GM12891 (cell line): ENCODE data around the gene PLBD2.

Experiments used
- DNase-seq: peaks from one replicate; pipeline ENCODE4 v3.0.0; 2011; ENCODE audit warnings: low spot score; ENCODE audit not compliant: insufficient read length
- FAIRE-seq: peaks from 2 replicates; lab custom pipeline; 2011; peaks lifted over from hg19 to GRCh38; lab: Jason Lieb, UNC
- PAX5 ChIP-seq: IDR thresholded peaks from 2 replicates; pipeline ENCODE4 v1.6.1; 2011; ENCODE audit warnings: low read length, moderate library complexity, mild to moderate bottlenecking; ENCODE audit not compliant: insufficient read depth, severe bottlenecking
- POLR2A ChIP-seq: IDR thresholded peaks from 2 replicates; pipeline ENCODE4 v1.6.1; 2011; ENCODE audit warnings: low read depth, low read length, control low read depth
- POLR2AphosphoS5 ChIP-seq: IDR thresholded peaks from 2 replicates; pipeline ENCODE4 v1.6.1; 2011; ENCODE audit warnings: low read depth, low read length, control low read depth
- POU2F2 ChIP-seq: IDR thresholded peaks from 2 replicates; pipeline ENCODE4 v1.6.1; 2011; ENCODE audit warnings: low read depth, mild to moderate bottlenecking, control low read depth, low read length, moderate library complexity
- SPI1 ChIP-seq: IDR thresholded peaks from 2 replicates; pipeline ENCODE4 v1.6.1; 2011; ENCODE audit warnings: low read depth, low read length, control low read depth
- TAF1 ChIP-seq: IDR thresholded peaks from 2 replicates; pipeline ENCODE4 v1.6.1; 2011; ENCODE audit warnings: low read depth, low read length, control low read depth

The PLBD2 gene

GRCh38 chr12:113378291-113378690 lies 19.9 kb downstream of the PLBD2 start:
- TF ChIP-seq POU2F2 (no peak), TAF1 (no peak), POLR2AphosphoS5 (no peak), PAX5 (no peak), POLR2A (no peak)
- FAIRE-seq: no peak
- no peak for DNase-seq

DNA sequence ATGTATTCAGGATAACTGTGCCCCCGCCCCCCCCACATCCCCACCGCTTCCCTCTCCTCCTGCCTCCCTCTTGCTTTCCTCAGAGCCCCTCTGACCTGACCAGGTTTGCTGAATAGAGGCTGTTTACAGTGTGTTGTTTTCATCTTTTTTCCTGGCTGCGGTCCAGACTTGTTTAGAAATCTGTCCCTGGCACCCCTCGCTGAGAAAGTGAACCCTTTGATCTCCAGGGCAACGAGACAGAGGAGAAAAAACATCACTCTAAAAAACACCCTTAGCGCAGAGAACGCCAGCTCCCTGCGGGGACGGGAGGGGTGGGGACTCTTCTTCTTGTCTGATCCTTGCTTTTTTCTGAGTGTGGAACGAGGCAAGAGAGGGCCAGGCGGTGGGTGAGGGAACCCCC lies 22.8 kb downstream of the PLBD2 start:
- FAIRE-seq (no peak), DNase-seq (no peak)
- TF ChIP-seq SPI1 (no peak), PAX5 (no peak), TAF1 (no peak), POU2F2 (no peak), POLR2A (no peak), POLR2AphosphoS5 (no peak)

DNA sequence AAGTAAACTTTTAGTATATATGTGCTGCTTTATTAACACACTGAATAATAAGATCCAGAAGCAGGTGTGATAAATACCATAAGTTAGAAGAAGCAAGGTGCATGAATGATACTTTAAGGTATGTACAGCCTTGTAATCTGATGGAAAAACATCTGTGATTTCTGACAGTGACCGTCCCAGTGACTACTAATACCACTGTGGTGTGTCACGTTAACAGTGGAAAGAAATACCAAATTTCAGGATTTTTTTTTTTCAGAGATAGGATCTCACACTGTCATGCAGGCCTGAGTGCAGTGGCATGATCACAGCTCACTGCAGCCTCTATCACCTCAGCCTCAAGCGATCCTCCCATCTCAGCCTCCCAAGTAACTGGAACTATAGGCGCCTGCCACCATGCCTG lies 23.8 kb downstream of the PLBD2 start:
- FAIRE-seq (no peak), DNase-seq (no peak)
- TF ChIP-seq TAF1 (no peak), POU2F2 (no peak), POLR2A (no peak)

DNA sequence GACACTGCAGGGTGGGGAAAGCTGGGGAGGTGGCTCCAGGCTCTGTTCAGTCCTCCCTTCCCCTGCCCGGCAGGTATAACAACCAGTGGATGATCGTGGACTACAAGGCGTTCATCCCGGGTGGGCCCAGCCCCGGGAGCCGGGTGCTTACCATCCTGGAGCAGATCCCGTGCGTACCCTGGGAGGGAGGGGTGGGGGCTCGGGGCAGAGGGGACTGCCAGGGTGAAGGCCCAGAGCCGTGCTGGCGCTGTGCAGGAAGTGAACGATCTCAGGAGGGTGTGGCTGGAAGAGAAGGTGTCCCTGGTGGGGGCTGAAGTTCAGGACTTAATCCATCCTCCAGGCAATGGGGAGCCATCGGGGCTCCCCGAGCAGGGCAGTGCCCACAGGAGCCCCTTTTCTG lies 26.4 kb downstream of the PLBD2 start:
- DNase-seq: no peak
- no peak for TF ChIP-seq POU2F2
- no peak for TF ChIP-seq POLR2AphosphoS5
- TF ChIP-seq TAF1: no peak
- TF ChIP-seq PAX5: no peak
- no peak for TF ChIP-seq POLR2A
- FAIRE-seq: no peak

- TF ChIP-seq POLR2AphosphoS5 (no peak), PAX5 (no peak), SPI1 (no peak), TAF1 (no peak), POU2F2 (no peak), POLR2A (no peak)
- DNase-seq: no peak
- no peak for FAIRE-seq
These were observed 27.0 kb downstream of the PLBD2 start for GRCh38 chr12:113385282-113385882.

DNA sequence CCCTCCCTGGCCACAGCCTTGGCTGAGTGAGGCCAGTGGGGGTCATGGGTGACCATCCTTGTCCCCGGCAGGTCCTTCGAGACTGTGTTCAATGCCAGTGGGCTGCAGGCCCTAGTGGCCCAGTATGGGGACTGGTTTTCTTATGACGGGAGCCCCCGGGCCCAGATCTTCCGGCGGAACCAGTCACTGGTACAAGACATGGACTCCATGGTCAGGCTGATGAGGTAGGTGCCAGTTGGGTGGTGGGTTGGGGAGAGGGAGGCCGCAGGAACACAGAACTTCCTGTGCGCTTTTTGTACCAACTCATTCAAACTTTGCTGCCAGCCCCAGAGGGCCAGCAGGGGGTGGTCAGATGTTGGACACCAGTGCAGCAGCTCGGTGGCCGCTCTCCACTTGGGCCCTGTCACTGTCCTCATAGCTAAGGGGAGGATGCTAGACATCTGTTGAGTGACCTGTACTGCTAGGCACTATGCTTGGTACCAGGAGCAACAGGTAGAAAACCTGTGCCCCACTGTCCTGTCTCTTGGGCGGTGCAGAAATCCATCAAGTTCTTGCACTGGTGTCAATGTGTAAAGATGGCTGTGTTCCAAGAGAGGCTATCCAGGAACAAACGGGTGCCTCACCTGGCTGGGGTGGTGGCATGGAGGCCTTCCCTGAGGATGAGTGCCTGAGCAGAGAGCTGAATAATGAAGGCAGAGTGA lies 28.6 kb downstream of the PLBD2 start:
- no peak for FAIRE-seq
- TF ChIP-seq PAX5 (no peak), POU2F2 (no peak), POLR2A (no peak)
- DNase-seq: no peak

DNA sequence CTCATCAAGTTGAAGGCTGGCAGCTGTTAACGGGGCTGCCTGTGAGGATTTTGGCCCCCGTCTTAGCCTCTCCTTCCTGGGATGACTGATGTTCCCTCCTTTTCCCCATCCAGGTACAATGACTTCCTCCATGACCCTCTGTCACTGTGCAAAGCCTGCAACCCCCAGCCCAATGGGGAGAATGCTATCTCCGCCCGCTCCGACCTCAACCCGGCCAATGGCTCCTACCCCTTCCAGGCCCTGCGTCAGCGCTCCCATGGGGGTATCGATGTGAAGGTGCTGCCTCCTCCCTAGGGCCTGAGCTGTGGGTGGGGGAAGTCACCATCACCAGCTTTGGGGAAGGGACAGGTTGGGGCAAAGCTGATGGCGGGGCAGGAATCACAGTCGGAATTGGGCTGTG lies 29.2 kb downstream of the PLBD2 start:
- TF ChIP-seq POU2F2: no peak
- TF ChIP-seq SPI1: no peak
- DNase-seq (no peak), FAIRE-seq (no peak)

GRCh38 chr12:113388351-113388750 lies 30.0 kb downstream of the PLBD2 start:
- TF ChIP-seq PAX5 (no peak), POLR2A (no peak), SPI1 (no peak), TAF1 (no peak), POU2F2 (no peak), POLR2AphosphoS5 (no peak)
- FAIRE-seq: no peak
- DNase-seq: no peak

DNA sequence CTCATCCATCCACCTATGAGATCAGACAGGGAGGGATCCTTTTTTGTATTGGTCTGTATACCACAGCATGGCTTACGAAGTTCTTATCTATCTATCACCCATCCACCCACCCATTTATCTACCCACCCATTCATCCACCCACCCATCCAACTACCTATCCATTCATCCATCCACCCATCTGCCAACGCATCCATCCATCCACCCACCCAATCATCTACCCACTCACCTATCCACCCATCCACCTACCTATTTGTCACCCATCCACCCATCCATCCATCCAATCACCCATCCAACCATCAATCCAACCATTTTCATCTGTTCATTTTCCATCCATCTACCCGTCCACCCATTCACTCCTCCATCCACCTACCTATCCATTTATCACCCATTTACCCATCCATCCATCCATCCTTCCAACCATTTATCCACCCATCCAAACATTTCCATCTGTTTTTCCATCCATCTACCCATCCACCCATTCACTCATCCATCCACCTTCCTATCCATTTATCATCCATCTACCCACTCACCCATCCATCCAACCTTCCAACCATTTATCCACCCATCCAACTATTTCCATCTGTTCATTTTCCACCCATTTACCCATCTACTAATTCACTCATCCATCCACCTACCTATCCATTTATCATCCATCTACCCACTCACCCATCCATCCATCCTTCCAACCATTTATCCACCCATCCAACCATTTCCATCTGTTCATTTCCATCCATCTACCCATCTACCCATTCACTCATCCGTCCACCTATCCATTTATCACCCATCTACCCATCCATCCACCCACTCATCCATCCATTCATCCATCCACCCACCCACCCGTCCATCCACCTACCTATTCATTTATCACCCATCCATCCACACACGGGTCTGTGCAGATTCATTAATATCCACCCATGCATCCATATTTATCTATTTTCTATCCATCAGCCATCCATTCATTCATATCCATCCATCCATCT lies 32.0 kb downstream of the PLBD2 start:
- DNase-seq (no peak), FAIRE-seq (no peak)
- TF ChIP-seq POLR2A: no peak
- TF ChIP-seq PAX5: no peak
- TF ChIP-seq POU2F2: no peak
- TF ChIP-seq TAF1: no peak
- TF ChIP-seq POLR2AphosphoS5: no peak
- no peak for TF ChIP-seq SPI1
